ENCODE data around the gene ZNF746. TPM values are rescaled to one million over a fixed set of nuclear protein-coding genes. Genes with fewer than 3 reads are reported as not detected.

Gene ZNF746
- total and polyA plus RNA-seq, 9 of the 15 experiments (the other 6 are each of a cell fraction or from before 2014, with no cell fraction given), result 1.7 to 31.6 (median 13.3) TPM

DNA sequence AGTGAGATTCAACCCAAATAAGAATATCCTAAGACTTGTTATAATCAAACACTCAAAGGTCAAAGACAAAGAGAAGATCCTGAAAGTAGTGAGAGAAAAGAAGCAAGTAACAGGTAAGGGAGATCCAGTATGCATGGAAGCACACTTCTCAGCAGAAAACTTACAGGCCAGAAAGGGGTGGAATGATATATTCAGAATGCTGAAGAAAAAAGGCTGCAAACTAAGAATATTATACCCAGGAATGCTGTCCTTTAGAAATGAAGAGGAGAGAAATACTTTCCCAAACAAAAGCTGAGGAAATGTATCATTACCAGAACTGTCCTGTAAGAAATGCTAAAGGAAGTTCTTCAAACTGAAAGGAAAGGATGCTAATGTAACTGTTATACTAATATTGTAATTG lies 12.6 kb upstream of the ZNF746 start:
- FAIRE-seq (no peak), DNase-seq (ENCODE audit: extremely low read depth in 1 of 4, low spot score in 3 of 4) (no peak), ATAC-seq (no peak)
- Histone ChIP-seq H3K27ac (ENCODE audit: extremely low read depth, low read depth, low read length) (no peak overlapping the region), H4K20me1 (replicated peaks; ENCODE audit: control insufficient read depth, insufficient read depth, low read length) (no peaks in the 10 kb centered on the region), H3K79me2 (ENCODE audit: control insufficient read depth, insufficient read depth, low read length) (no peaks in the 10 kb centered on the region), H3K4me1 (replicated peaks in 1 of 2; ENCODE audit: control insufficient read depth in 2 of 2, insufficient read depth in 2 of 2, low read length in 2 of 2) (no peaks in the 10 kb centered on the region), H3K36me3 (ENCODE audit: control insufficient read depth, insufficient read depth, low read length) (no peaks in the 10 kb centered on the region), H3K9me1 (ENCODE audit: control insufficient read depth, insufficient read depth, low read length) (no peaks in the 10 kb centered on the region), H3K27me3 (ENCODE audit: control insufficient read depth in 2 of 2, insufficient read depth in 2 of 2, low read length in 2 of 2) (no peaks in the 10 kb centered on the region), H2AFZ (ENCODE audit: low read depth, low read length) (no peak overlapping the region), H3K9me3 (replicated peaks; ENCODE audit: control insufficient read depth, insufficient read depth, low read depth, low read length) (peaks cover 14% of the 10 kb centered on the region), H3K9ac (ENCODE audit: insufficient read depth in 1 of 2, low read depth in 2 of 2, low read length in 2 of 2) (no peak overlapping the region), H3K4me3 (no peak overlapping the region), H3K4me2 (ENCODE audit: insufficient read depth, low read length) (no peak overlapping the region)
- ChIA-PET CTCF (ENCODE audit: low intra/inter-chr PET ratio) (no interaction called here), POLR2A (no interaction called here)
- TF ChIP-seq ATF4 (CRISPR knock-in tag; IDR thresholded peaks at IDR 0.05) (no peak), ZNF316 (IDR thresholded peaks at IDR 0.05) (no peak), PCBP1 (IDR thresholded peaks at IDR 0.05; ENCODE audit: low read depth, low read length, poor library complexity, severe bottlenecking) (no peak), EP300 (IDR thresholded peaks at IDR 0.05; ENCODE audit: low read length) (no peak), RBM14 (IDR thresholded peaks at IDR 0.05; ENCODE audit: borderline replicate concordance, insufficient read depth, low read depth, low read length) (no peak), SP2 (IDR thresholded peaks at IDR 0.05; ENCODE audit: extremely low read depth, low read depth, low read length, poor library complexity, severe bottlenecking) (no peak), HDAC3 (IDR thresholded peaks at IDR 0.05; ENCODE audit: borderline replicate concordance, partially characterized antibody) (no peak), TGIF2 (CRISPR knock-in tag; IDR thresholded peaks at IDR 0.05) (no peak), WHSC1 (IDR thresholded peaks at IDR 0.05; ENCODE audit: low read length) (no peak), RFX1 (IDR thresholded peaks at IDR 0.05) (no peak), SRSF7 (optimal IDR thresholded peaks at IDR 0.05; ENCODE audit: low read depth, low read length) (no peak), ZNF79 (CRISPR knock-in tag; IDR thresholded peaks at IDR 0.05; ENCODE audit: low read depth) (no peak)
- intact Hi-C loops (cut with micrococcal nuclease), result no loop called here
- in situ Hi-C loops (cut with MboI), result no loop called here
- no TSS peak for BruUV-seq (replicated peaks)

All from K562 (cell line).